Glutamatergic neuron (in vitro differentiated cells): Measurements from ENCODE around the gene GCN1. TPM values are rescaled to one million over a fixed set of nuclear protein-coding genes. Genes with fewer than 3 reads are reported as not detected.
"Not testable (repeated sequence)": the region's sequence is repeated elsewhere in the genome, so short reads cannot be mapped to it uniquely, and the experiment has no call there.

Experiments used
- DNase-seq: peaks from one replicate; pipeline ENCODE4 v3.0.0; 2022
- H3K27ac Mint-ChIP-seq: one replicate; pipeline ENCODE4 v1.8.0; 2020; ENCODE audit warnings: mild to moderate bottlenecking, mixed read lengths, inconsistent platforms; ENCODE audit not compliant: unreplicated experiment
- H3K27me3 Mint-ChIP-seq: one replicate; pipeline ENCODE4 v1.8.0; 2020; ENCODE audit warnings: mild to moderate bottlenecking, moderate library complexity, mixed read lengths, inconsistent platforms; ENCODE audit not compliant: unreplicated experiment
- H3K36me3 Mint-ChIP-seq: one replicate; pipeline ENCODE4 v1.8.0; 2020; ENCODE audit warnings: mild to moderate bottlenecking, mixed read lengths, inconsistent platforms; ENCODE audit not compliant: unreplicated experiment
- H3K4me1 Mint-ChIP-seq: one replicate; pipeline ENCODE4 v1.8.0; 2020; ENCODE audit warnings: mild to moderate bottlenecking, low read depth, mixed read lengths, inconsistent platforms; ENCODE audit not compliant: unreplicated experiment
- H3K4me3 Mint-ChIP-seq: one replicate; pipeline ENCODE4 v1.8.0; 2020; ENCODE audit warnings: mild to moderate bottlenecking, mixed read lengths, inconsistent platforms; ENCODE audit not compliant: unreplicated experiment
- H3K9me3 Mint-ChIP-seq: one replicate; pipeline ENCODE4 v1.8.0; 2020; ENCODE audit warnings: mild to moderate bottlenecking, moderate library complexity, mixed read lengths, inconsistent platforms; ENCODE audit not compliant: unreplicated experiment
- total RNA-seq: library from RNA; stranded (reverse); fragmentation: NEBNext Ultra II Directional; extraction: Animal tissue kit (Norgen Biotek cat#: 25700); gene quantifications from one replicate; pipeline ENCODE4 v1.2.1, GENCODE V29; 2021; ENCODE audit not compliant: unreplicated experiment
- TF ChIP-seq, protein P1 (sequence below): fragments of 200-600 bp; sonication (generic); IDR thresholded peaks from one replicate; pipeline ENCODE4 v1.5.0; 2021; ENCODE audit not compliant: partially characterized antibody, unreplicated experiment

Gene GCN1
- total RNA-seq, 1 donor from 2014 or later = 173 TPM

DNA sequence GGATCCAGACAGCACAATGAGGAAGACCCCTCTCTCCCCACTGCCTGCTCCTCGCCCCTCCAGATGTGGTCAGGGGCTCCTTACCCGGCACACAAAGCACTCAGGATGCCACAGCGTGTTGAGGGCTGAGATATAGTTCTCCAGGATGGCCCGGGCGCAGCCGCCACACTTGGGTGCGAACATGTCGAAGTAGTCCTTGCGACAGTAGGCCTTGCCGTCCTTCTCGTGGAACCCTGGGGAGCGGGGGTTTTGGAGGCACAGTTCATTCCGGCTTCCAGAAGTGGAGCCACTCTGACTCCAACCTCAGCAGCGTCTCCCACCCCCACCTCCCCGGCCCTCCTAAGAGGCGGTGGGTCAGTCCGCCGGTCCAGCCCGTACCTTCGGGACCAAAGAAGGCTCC is 19.2 kb upstream of the GCN1 start:
- Mint-ChIP-seq H3K4me1 (peaks cover 7% of the 10 kb centered on the region), H3K27me3 (peaks cover 2% of the 10 kb centered on the region), H3K9me3 (peaks cover 11% of the 10 kb centered on the region), H3K36me3 (no peaks in the 10 kb centered on the region), H3K4me3 (no peak overlapping the region), H3K27ac (no peak overlapping the region)
- TF ChIP-seq, protein P1, sequence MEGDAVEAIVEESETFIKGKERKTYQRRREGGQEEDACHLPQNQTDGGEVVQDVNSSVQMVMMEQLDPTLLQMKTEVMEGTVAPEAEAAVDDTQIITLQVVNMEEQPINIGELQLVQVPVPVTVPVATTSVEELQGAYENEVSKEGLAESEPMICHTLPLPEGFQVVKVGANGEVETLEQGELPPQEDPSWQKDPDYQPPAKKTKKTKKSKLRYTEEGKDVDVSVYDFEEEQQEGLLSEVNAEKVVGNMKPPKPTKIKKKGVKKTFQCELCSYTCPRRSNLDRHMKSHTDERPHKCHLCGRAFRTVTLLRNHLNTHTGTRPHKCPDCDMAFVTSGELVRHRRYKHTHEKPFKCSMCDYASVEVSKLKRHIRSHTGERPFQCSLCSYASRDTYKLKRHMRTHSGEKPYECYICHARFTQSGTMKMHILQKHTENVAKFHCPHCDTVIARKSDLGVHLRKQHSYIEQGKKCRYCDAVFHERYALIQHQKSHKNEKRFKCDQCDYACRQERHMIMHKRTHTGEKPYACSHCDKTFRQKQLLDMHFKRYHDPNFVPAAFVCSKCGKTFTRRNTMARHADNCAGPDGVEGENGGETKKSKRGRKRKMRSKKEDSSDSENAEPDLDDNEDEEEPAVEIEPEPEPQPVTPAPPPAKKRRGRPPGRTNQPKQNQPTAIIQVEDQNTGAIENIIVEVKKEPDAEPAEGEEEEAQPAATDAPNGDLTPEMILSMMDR = no peak
- no peak for DNase-seq

DNA sequence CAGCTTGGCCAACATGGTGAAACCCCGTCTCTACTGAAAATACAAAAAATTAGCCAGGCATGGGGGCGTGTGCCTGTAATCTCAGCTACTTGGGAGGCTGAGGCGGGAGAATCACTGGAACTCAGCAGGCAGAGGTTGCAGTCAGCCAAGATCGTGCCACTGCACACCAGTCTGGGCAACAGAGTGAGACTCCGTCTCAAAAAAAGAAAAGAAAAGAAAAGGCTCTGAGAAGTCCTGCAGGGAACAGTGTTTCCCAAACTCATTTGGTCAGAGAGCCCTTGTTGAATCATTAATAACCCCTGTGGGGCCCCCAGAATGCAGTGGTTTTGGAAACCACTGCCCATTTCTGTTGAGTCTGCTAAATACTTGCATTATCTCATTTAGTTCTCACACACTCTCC is 18.7 kb upstream of the GCN1 start:
- not testable (repeated sequence) for H3K4me3 Mint-ChIP-seq, H3K27ac Mint-ChIP-seq, H3K36me3 Mint-ChIP-seq, H3K27me3 Mint-ChIP-seq, H3K9me3 Mint-ChIP-seq, DNase-seq, H3K4me1 Mint-ChIP-seq

DNA sequence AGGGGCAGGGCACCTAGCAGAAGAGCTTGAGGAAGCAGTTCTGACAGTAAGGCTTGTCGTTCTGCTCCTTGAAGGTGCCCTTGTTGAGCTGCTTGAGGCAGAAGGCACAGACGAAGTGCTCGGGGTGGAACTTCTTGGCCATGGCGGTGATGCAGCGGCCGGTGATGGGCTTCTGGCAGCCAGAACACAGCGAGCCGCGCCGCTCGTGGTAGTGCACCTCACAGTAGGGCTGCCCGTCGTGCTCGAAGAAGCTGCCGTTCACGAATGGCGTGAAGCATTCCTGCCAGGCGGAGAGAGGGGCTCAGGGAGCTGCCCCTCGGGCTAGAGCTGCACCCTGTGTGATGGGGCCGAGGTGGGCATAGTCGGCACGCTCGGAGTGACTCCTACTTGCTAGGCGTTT is 17.8 kb upstream of the GCN1 start:
- no peak for DNase-seq
- H3K4me3 Mint-ChIP-seq = no peak overlapping the region
- no peaks in the 10 kb centered on the region for H3K36me3 Mint-ChIP-seq
- H3K9me3 Mint-ChIP-seq = peaks cover 7% of the 10 kb centered on the region
- TF ChIP-seq, protein P1 = no peak
- H3K4me1 Mint-ChIP-seq = peaks cover 7% of the 10 kb centered on the region
- H3K27ac Mint-ChIP-seq = no peak overlapping the region
- peaks cover 2% of the 10 kb centered on the region for H3K27me3 Mint-ChIP-seq

DNA sequence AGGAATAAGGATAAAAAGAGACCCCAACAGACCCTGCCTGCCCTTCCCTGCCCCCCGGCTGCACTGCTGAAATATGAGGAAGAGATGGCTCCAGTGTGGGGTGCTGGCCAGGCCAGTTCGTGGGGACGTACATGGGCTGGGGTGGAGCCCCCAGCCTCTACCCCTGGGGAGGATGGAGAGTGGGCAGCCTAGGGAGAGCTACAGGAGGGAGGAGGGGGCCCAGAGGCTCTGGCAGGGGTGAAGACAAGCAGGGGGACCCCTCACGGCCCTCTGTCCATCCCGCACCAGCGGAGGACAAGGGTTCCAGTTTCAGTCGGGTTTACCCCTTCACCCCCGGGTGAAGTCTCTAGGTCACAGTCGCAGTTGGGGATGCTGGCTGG is 17.4 kb upstream of the GCN1 start:
- H3K4me3 Mint-ChIP-seq = no peak overlapping the region
- DNase-seq = no peak
- TF ChIP-seq, protein P1 = no peak
- peaks cover 7% of the 10 kb centered on the region for H3K9me3 Mint-ChIP-seq
- no peak overlapping the region for H3K27ac Mint-ChIP-seq
- peaks cover 7% of the 10 kb centered on the region for H3K4me1 Mint-ChIP-seq
- H3K36me3 Mint-ChIP-seq = no peaks in the 10 kb centered on the region
- peaks cover 2% of the 10 kb centered on the region for H3K27me3 Mint-ChIP-seq

DNA sequence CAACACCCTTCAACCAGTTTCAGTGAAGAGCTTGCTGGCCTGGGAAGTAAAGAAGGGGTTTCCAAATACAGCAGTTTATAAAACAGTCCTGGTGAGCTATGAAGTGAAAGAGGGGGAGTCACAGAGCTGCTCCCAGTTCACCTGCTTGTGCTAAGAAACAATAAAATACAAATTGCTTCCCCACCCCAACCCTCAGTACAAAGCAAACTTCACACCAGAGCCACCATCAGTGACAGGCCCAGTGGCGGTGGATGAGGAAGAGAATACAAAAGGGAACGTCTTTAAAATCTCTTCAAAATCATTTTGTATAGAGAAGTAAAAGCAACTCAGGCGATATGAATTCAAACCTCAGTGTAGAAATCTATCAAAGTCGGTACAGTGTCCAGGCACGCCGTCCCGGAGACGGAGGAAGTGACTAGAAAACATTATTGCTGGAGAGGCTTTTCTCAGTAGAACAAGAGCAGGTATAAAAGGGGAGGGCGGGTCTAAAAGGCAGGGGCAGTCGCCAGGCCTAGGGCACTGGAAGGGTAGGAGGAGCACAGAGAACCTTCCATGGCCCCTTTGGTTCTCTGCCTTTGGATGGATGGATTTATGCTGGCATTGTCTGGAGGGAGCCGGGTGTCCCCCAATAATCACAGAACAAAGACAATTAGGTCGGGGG is 16.9 kb upstream of the GCN1 start:
- TF ChIP-seq, protein P1 = no peak
- H3K4me1 Mint-ChIP-seq = peaks cover 7% of the 10 kb centered on the region
- H3K36me3 Mint-ChIP-seq = peaks cover 2% of the 10 kb centered on the region
- H3K27ac Mint-ChIP-seq = no peak overlapping the region
- H3K27me3 Mint-ChIP-seq = peaks cover 2% of the 10 kb centered on the region
- H3K4me3 Mint-ChIP-seq = no peak overlapping the region
- peaks cover 7% of the 10 kb centered on the region for H3K9me3 Mint-ChIP-seq
- DNase-seq = no peak

DNA sequence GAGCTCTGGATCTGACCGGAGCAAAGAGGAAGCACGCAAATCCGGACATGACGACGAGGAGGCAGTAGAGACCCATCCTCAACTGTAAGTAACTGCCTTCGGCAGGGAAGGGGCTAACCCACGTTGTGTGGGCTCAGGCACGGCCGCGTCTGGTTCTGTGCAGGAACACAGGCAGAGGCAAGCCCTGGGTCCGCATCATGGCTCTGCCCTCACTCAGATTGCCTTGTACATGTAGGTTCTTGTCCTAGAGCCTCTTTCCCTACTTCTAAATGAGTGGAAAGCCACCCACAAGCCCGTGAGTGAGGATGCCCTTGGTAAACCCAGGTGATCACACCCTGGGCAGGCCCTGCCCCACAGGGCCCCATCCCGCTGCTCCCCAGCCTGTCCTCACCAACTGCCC is 15.3 kb upstream of the GCN1 start:
- peaks cover 2% of the 10 kb centered on the region for H3K27me3 Mint-ChIP-seq

More for the DNA sequence above, 15.3 kb upstream of the GCN1 start:
- Mint-ChIP-seq H3K36me3 (peaks cover 5% of the 10 kb centered on the region), H3K27ac (no peak overlapping the region), H3K4me3 (no peak overlapping the region), H3K9me3 (peaks cover 5% of the 10 kb centered on the region), H3K4me1 (no peaks in the 10 kb centered on the region)
- TF ChIP-seq, protein P1 = no peak
- DNase-seq = no peak
